Measurements from ENCODE around the gene SCG5.

The SCG5 gene

DNA sequence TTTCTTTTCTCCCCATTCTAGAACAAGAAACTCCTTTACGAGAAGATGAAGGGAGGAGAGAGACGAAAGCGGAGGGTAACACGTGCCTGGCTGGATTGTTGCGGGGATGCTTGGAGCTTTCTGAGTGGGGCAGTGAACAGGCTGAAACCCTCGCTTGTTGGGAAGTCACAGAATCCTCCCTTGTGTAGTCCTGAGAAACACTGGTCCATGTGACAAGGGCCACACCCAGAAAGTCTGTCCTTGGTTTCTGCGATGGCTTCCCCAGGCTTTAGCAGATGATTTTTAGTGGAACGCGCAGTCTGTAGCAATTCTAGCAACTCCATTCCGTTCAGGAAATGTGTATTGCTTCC lies 50.2 kb downstream of the SCG5 start:
- Histone ChIP-seq H3K79me2 (ENCODE audit: insufficient read depth, low read length) (no peaks in the 10 kb centered on the region), H3K9me3 (ENCODE audit: insufficient read depth, low read depth, low read length) (no peaks in the 10 kb centered on the region), H3K9me2 (replicated peaks; ENCODE audit: low read depth, low read length) (no peaks in the 10 kb centered on the region), H3K36me3 (ENCODE audit: insufficient read depth, low read length) (no peaks in the 10 kb centered on the region), H2AFZ (ENCODE audit: low read length) (no peak overlapping the region), H3K27me3 (ENCODE audit: insufficient read depth, low read length, poor library complexity, severe bottlenecking) (no peaks in the 10 kb centered on the region), H3F3A (ENCODE audit: low read depth) (no peaks in the 10 kb centered on the region), H4K20me1 (ENCODE audit: insufficient read depth, low read length, poor library complexity, severe bottlenecking) (no peaks in the 10 kb centered on the region), H3K4me3 (ENCODE audit: low read length, poor library complexity, severe bottlenecking) (no peak overlapping the region), H3K4me1 (ENCODE audit: insufficient read depth, low read length, poor library complexity, severe bottlenecking) (no peaks in the 10 kb centered on the region), H3K4me2 (ENCODE audit: low read depth, low read length, poor library complexity, severe bottlenecking) (no peak overlapping the region), H3K9ac (ENCODE audit: low read depth, low read length, poor library complexity, severe bottlenecking) (no peak overlapping the region)
- TF ChIP-seq CTCF (conservative IDR thresholded peaks at IDR 0.05; ENCODE audit: low read length) (no peak), EZH2phosphoT487 (IDR thresholded peaks at IDR 0.05; ENCODE audit: borderline replicate concordance) (no peak)

DNA sequence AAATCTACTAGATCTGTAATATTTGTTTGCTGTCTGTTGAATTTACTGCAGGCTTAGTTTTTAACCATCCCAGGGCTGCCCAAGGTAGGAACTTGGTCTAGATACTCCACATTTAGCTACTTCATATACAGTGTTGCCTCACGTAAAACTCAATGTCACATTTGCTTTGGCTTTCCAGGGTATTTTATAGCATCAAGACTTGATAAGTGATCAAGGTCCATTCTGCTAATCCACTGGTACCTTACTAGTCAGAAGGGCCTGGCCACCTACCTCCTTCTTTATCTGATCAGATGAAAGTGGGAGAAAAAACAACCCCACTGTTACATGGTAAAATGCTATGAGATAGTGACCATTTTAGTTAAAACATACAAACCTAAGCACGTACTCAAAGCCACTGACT lies 50.8 kb downstream of the SCG5 start:
- no peaks in the 10 kb centered on the region for H3F3A ChIP-seq (ENCODE audit: low read depth)
- H2AFZ ChIP-seq (ENCODE audit: low read length), result no peak overlapping the region
- H3K36me3 ChIP-seq (ENCODE audit: insufficient read depth, low read length), result no peaks in the 10 kb centered on the region
- no peaks in the 10 kb centered on the region for H4K20me1 ChIP-seq (ENCODE audit: insufficient read depth, low read length, poor library complexity, severe bottlenecking)
- H3K9me3 ChIP-seq (ENCODE audit: insufficient read depth, low read depth, low read length), result no peaks in the 10 kb centered on the region
- no peaks in the 10 kb centered on the region for H3K27me3 ChIP-seq (ENCODE audit: insufficient read depth, low read length, poor library complexity, severe bottlenecking)
- TF ChIP-seq CTCF (conservative IDR thresholded peaks at IDR 0.05; ENCODE audit: low read length), result no peak
- TF ChIP-seq EZH2phosphoT487 (IDR thresholded peaks at IDR 0.05; ENCODE audit: borderline replicate concordance), result no peak
- H3K9ac ChIP-seq (ENCODE audit: low read depth, low read length, poor library complexity, severe bottlenecking), result no peak overlapping the region
- H3K4me2 ChIP-seq (ENCODE audit: low read depth, low read length, poor library complexity, severe bottlenecking), result no peak overlapping the region
- H3K4me1 ChIP-seq (ENCODE audit: insufficient read depth, low read length, poor library complexity, severe bottlenecking), result no peaks in the 10 kb centered on the region
- H3K4me3 ChIP-seq (ENCODE audit: low read length, poor library complexity, severe bottlenecking), result no peak overlapping the region
- no peaks in the 10 kb centered on the region for H3K9me2 ChIP-seq (replicated peaks; ENCODE audit: low read depth, low read length)
- H3K79me2 ChIP-seq (ENCODE audit: insufficient read depth, low read length), result no peaks in the 10 kb centered on the region

- no peaks in the 10 kb centered on the region for H3K4me1 ChIP-seq (ENCODE audit: insufficient read depth, low read length, poor library complexity, severe bottlenecking)
- no peak overlapping the region for H3K4me2 ChIP-seq (ENCODE audit: low read depth, low read length, poor library complexity, severe bottlenecking)
Measured at GRCh38 chr15:32694222-32694983, 52.9 kb downstream of the SCG5 start.

More at GRCh38 chr15:32694222-32694983, 52.9 kb downstream of the SCG5 start:
- H3K9ac ChIP-seq (ENCODE audit: low read depth, low read length, poor library complexity, severe bottlenecking), result no peak overlapping the region
- H3K4me3 ChIP-seq (ENCODE audit: low read length, poor library complexity, severe bottlenecking), result no peak overlapping the region
- TF ChIP-seq EZH2phosphoT487 (IDR thresholded peaks at IDR 0.05; ENCODE audit: borderline replicate concordance), result no peak
- TF ChIP-seq CTCF (conservative IDR thresholded peaks at IDR 0.05; ENCODE audit: low read length), result no peak
- H3K9me2 ChIP-seq (replicated peaks; ENCODE audit: low read depth, low read length), result no peaks in the 10 kb centered on the region
- H3K27me3 ChIP-seq (ENCODE audit: insufficient read depth, low read length, poor library complexity, severe bottlenecking), result no peaks in the 10 kb centered on the region
- H3K9me3 ChIP-seq (ENCODE audit: insufficient read depth, low read depth, low read length), result no peaks in the 10 kb centered on the region
- no peaks in the 10 kb centered on the region for H3K36me3 ChIP-seq (ENCODE audit: insufficient read depth, low read length)
- H3F3A ChIP-seq (ENCODE audit: low read depth), result no peaks in the 10 kb centered on the region
- H3K79me2 ChIP-seq (ENCODE audit: insufficient read depth, low read length), result no peaks in the 10 kb centered on the region
- no peak overlapping the region for H2AFZ ChIP-seq (ENCODE audit: low read length)
- no peaks in the 10 kb centered on the region for H4K20me1 ChIP-seq (ENCODE audit: insufficient read depth, low read length, poor library complexity, severe bottlenecking)
